NCI-H1694 (cell line): ENCODE measurements around the gene HNF1A.

Source experiments
- DNase-seq: peaks from one replicate; lab custom pipeline; 2025; lab: John Stamatoyannopoulos, UW

HNF1A gene

DNA sequence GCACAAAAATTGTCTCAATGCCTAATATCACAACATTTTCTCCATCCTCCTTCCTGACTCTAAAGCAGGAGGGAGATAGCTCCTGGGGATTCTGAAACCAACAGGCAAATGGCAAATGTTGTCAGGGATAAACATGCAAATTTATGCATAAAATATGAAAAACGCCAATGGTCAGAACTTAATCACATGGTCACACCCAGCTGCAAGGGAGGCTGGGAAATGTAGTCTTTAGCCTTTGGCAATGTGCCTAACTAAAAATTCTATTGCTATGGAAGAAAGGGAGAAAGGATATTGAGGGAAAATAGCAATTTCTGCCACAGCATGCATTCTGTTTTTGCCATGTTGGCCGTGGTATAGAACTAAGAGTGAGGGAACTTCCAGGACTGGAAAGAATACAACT, 72.4 kb downstream of the HNF1A start:
- no peak for DNase-seq
